T-helper 1 cell treated with Interleukin-12 subunit alpha and Interleukin-12 subunit beta and Interleukin-4 antibody, amounts not matched to agents 30 ng/mL and 1 ng/mL, for 36 hours (primary cell): ENCODE results near the gene PRDM11. TPM values are rescaled to one million over a fixed set of nuclear protein-coding genes. Genes with fewer than 3 reads are reported as not detected.

Source experiments
- intact Hi-C: fragments of 100-400 bp; cut with micrococcal nuclease; formaldehyde crosslinking; loops from one replicate; pipeline ENCODE4 v1.15.1; 2024
- total RNA-seq: library from RNA; stranded (reverse); gene quantifications from 2 replicates; pipeline ENCODE4 v1.2.3, GENCODE V29; 2022

The PRDM11 gene
- total RNA-seq, 1 donor from 2014 or later, result 1.8 TPM

GRCh38 chr11:45205978-45206377, 59.5 kb downstream of the PRDM11 start:
- intact Hi-C loops, result no loop called here

DNA sequence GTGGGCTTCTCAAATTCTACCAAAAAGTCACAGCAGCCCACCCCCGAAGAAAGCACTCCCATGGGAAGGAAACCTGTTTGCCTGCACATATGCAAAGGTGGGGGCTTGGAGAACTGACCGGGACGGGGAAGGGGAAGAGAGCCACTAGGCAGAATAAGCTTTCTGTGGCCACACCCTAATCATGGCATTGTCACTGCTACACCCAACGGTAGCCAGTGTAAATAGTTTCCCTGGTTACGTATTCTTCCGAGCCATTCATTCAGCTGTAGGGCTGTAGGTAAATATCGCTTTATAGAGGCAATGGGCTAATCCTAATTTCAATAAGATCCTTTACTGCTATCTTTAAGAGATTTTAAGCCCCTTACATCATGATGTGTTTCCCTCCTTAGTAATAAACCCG, 61.7 kb downstream of the PRDM11 start:
- intact Hi-C loops, result no loop called here

DNA sequence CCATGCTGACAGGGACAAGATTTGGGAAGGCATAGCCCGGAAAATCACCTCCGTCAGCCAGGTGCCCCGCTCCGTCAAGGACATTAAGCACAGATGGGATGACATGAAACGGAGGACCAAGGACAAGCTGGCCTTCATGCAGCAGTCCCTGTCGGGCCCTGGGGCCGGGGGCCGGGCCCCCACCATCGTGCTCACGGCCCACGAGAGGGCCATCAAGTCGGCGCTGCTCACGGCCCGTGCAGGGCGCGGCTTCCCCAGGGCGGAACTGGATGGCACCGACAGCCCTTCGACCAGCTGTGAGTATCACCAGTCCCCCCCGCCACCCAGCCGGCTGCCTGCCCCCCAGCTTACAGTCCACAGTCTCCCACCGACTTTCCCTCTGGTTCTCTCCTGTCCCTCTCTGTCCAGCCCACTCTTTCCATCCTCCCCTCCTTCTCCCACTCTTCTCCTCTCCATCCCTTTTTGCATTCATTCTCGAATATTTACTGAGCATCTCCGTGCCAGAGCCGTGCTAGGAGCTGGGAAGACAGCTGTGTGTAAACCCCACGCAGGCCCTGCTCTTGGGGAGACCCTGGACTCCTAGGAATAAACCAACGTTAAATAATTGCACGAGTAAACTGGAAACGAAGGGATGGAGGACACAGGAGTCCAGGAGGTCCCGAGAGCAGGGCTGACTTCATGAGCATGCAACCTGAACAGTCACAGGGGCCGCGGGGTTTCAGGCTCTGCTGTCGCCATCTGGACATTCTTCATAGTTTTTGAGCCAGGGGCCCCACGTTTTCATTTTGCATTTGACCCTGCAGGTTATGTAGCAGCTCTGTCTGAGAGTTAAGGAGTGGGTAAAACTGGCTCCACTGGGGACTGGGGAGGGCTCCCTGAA, 62.8 kb downstream of the PRDM11 start:
- intact Hi-C loops, result no loop called here

DNA sequence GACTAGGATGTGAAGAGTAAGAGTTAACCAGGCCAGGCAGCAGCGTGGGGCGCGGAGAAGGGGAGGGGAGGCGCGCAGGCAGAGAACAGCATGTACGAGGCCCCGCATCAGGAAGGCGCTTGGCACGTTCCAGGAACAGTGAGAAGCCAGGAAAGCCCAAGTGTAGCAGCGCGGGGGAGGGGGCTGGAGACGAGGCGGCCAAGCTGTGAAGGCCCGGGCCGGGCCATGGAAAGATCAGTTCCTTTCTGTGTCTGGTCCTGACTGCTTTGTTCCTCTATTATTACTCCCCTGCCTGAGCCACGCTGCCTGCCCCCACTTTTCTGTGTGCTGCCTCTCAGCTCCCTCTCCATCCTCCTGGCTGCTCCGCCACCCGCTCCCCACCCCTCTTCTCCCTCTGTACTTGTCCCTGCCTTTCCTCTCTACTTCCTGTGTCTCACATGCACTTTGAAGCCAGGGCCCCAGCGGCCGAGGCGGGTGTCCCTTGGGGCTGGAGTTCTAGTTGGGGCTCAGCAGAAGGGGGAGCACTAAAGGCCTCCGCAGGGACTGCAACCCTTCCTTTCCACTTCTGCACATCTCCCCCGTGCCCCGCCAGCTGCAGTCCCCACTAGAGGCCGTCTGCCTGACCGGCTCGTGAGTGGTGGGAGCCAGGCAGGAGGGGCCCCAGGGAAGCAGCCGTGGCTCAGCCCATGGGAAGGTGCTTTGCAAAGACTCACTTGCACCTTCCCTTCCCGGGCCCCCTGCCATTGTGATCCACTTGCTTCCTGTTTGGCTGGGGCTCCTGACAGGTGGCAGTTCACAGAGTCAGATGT, 63.7 kb downstream of the PRDM11 start:
- intact Hi-C loops, result no loop called here

DNA sequence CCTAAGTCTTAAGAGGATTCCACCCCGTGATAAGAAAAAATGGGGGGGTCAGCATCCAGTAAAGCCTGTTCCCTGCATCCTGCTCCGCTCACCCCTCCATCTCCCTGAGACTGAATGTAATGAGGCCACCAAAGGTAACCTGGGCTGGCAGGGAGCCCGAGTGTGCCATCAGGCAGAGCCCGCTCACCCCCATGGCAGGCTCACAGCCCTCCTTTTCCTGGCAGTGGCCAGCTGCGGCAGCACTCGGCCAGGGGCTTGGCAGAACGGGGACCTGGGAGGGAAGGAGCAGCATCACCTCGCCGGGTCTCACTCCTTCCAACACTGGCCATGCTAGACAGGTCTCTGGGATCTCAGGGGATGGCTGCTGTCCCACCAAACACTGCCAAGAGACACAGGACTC, 64.4 kb downstream of the PRDM11 start:
- intact Hi-C loops, result no loop called here

GRCh38 chr11:45211732-45212131, 65.3 kb downstream of the PRDM11 start:
- intact Hi-C loops, result no loop called here

- intact Hi-C loops, result no loop called here
These were observed 66.3 kb downstream of the PRDM11 start for GRCh38 chr11:45212566-45213315.

GRCh38 chr11:45213316-45213665, 66.9 kb downstream of the PRDM11 start:
- intact Hi-C loops, result no loop called here

DNA sequence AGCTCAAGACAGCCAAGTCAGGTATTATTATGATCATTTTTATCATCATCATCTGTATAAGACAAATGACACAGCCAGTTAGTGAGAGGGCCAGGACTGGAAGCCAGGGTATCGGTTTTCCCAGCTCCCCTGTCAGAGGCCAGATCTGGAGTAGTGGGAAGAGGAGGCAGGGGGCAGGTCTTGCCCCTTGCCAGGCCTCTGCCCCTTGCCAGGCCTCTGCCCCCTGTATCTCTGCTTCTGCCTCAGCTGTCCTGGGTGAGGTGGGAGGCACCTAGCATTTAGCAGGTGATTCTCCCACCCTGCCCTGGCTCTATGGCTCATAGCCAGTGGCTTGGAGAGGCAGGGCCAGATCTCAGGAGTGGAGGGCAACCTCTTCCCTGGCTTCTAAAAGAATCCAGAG, 67.3 kb downstream of the PRDM11 start:
- intact Hi-C loops, result no loop called here

- intact Hi-C loops, result no loop called here
These were observed 68.8 kb downstream of the PRDM11 start for GRCh38 chr11:45215098-45215865.

- intact Hi-C loops, result no loop called here
These were observed 69.6 kb downstream of the PRDM11 start for GRCh38 chr11:45216031-45216430.

DNA sequence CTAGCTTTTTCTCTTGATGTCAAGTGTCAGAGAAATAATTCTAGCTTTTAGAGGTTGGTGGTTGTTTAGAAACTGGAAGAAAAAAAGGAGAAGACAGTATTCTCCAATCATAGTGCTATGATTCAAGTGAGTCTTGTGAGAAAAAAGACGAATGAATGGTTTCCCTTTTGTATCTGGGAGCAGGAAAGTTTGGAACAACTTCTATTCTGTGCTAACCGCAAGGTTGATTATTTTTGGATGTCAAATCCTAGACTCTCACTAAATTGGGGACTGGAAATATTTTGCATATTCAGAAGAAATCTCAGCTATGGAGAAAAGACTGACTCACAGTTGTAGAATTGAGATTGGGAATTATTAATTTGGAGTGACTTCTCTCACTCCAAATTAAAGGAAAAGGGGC, 70.5 kb downstream of the PRDM11 start:
- intact Hi-C loops, result no loop called here

DNA sequence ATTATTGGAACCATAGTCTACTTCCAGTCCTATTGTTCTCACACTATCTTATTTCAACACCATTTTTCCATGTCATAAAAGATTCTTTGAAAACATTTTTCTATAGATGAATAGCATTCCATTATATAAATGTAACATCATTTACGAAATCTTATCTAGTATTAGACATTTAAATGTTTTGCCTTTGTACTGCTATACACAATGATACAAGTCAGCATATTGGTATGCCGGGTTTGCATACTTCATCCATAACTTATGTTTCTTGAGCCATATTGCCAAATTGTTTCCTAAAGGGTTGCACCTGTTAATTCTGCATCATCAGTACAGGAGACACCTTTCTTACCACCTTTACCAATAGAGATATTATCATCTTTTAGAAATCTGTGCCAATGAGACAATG, 71.6 kb downstream of the PRDM11 start:
- intact Hi-C loops, result no loop called here

GRCh38 chr11:45218705-45219104, 72.3 kb downstream of the PRDM11 start:
- intact Hi-C loops, result no loop called here

- intact Hi-C loops, result no loop called here
These were observed 73.0 kb downstream of the PRDM11 start for GRCh38 chr11:45219411-45219810.

DNA sequence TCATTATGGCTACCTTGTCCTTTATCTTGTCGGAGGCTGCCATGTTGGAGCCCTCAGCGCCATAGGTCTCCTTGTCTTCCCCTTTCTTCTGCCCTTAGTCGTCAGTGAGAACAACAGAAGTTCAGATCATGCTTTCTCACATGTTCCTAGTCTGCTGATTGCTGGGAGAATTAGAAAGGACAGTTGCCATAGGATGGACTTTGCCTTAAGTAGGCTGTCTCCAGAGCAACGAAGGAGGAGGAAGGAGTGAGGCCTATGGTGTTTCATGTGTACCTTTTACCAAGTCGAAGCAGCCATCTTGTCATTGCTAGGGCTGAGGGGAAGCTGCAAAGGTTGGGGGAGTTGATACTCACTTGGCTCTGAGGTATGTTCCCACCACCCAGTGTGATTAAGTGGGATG, 77.1 kb downstream of the PRDM11 start:
- intact Hi-C loops, result no loop called here

DNA sequence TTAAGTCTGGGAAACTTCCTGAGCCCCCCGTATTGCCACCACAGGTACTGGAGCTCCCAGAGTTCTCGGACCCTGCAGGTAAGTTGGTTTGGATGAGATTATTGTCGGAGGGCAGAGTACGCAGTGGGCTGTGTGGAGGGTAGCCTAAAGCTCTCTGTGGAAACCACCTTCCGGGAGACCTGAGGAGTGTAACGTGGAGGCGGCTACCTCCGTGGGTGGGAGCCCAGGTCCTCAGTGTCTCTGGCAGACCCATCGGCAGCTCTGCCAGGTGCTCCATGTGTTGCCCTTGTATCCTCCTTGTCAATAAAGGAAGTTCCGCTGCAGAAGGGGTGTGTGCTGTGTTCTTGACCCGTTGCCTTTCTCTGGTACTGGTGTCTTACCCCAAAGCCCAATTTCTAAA, 78.3 kb downstream of the PRDM11 start:
- intact Hi-C loops, result no loop called here

GRCh38 chr11:45225277-45225676, 78.8 kb downstream of the PRDM11 start:
- intact Hi-C loops, result no loop called here

DNA sequence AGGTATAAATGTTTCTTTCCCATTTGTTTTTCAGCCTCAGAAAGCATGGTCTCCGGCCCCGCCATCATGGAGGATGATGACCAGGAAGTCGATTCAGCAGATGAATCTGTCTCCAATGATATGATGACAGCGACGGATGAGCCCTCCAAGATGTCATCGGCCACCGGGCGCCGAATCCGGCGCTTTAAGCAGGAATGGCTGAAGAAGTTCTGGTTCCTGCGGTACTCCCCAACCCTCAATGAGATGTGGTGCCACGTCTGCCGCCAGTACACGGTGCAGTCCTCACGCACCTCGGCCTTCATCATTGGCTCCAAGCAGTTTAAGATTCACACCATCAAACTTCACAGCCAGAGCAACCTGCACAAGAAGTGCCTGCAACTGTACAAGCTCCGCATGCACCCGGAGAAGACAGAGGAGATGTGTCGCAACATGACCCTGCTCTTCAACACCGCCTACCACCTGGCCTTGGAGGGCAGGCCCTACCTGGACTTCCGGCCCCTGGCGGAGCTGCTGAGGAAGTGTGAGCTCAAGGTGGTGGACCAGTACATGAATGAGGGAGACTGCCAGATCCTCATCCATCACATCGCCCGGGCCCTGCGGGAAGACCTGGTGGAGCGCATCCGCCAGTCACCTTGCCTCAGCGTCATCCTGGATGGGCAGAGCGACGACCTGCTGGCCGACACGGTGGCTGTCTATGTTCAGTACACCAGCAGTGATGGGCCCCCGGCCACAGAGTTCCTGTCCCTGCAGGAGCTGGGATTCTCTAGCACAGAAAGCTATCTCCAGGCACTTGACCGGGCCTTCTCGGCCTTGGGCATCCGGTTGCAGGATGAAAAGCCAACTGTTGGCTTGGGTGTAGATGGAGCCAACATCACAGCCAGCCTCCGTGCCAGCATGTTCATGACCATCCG, 79.8 kb downstream of the PRDM11 start:
- intact Hi-C loops, result no loop called here

DNA sequence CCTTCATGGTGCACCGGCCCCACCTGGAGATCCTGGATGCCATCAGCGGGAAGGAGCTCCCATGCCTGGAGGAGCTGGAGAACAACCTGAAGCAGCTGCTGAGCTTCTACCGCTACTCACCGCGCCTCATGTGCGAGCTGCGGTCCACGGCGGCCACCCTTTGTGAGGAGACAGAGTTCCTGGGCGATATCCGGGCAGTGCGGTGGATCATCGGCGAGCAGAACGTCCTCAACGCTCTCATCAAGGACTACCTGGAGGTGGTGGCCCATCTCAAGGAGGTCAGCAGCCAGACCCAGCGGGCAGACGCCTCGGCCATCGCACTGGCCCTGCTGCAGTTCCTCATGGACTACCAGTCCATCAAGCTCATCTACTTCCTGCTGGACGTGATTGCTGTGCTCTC, 80.5 kb downstream of the PRDM11 start:
- intact Hi-C loops, result no loop called here
